Liver (tissue), 9 donors: ENCODE results near the gene HLA-C. TPM values are rescaled to one million over a fixed set of nuclear protein-coding genes. Genes with fewer than 3 reads are reported as not detected.

ENCODE experiments used
- DNase-seq: peaks from one replicate; pipeline ENCODE4 v3.0.0-alpha.2; 2017; ENCODE audit warnings: low spot score
- H3K27ac ChIP-seq, 2 donors: one replicate each; pipeline ENCODE4 v1.7.0; 2013; ENCODE audit warnings: inconsistent platforms in 2 of 2, low read length in 2 of 2, control low read depth in 1 of 2, low read depth in 1 of 2, mild to moderate bottlenecking in 1 of 2
- H3K27me3 ChIP-seq, 4 donors: one replicate each; pipeline versions ENCODE4 v1.6.1 to v1.7.0; 2013; ENCODE audit warnings: low read length in 3 of 4, inconsistent platforms in 1 of 4, mild to moderate bottlenecking in 1 of 4, moderate library complexity in 1 of 4; ENCODE audit not compliant: control insufficient read depth in 4 of 4, insufficient read depth in 4 of 4
- H3K36me3 ChIP-seq, 4 donors: one replicate each; pipeline versions ENCODE4 v1.6.1 to v1.7.0; 2013; ENCODE audit warnings: low read length in 3 of 4, mild to moderate bottlenecking in 3 of 4, low read depth in 1 of 4, moderate library complexity in 1 of 4; ENCODE audit not compliant: control insufficient read depth in 4 of 4, insufficient read depth in 3 of 4
- H3K4me1 ChIP-seq, 4 donors: one replicate each; pipeline versions ENCODE4 v1.6.1 to v1.7.0; 2013; ENCODE audit warnings: low read length in 3 of 4, mild to moderate bottlenecking in 3 of 4, moderate library complexity in 1 of 4; ENCODE audit not compliant: control insufficient read depth in 4 of 4, insufficient read depth in 4 of 4
- H3K4me3 ChIP-seq, 3 donors: one replicate each; pipeline versions ENCODE4 v1.6.1 to v1.7.0; 2013; ENCODE audit warnings: low read length in 3 of 3, control low read depth in 1 of 3, low read depth in 1 of 3, mild to moderate bottlenecking in 1 of 3
- H3K9ac ChIP-seq, 2 donors: one replicate each; pipeline ENCODE4 v1.7.0; 2013; ENCODE audit warnings: low read length in 2 of 2, mild to moderate bottlenecking in 2 of 2, moderate library complexity in 2 of 2, control low read depth in 1 of 2, low read depth in 1 of 2
- H3K9me3 ChIP-seq, 4 donors: one replicate each; pipeline versions ENCODE4 v1.6.1 to v1.7.0; 2013; ENCODE audit warnings: low read length in 3 of 4; ENCODE audit not compliant: control insufficient read depth in 4 of 4
- ATF3 ChIP-seq: IDR thresholded peaks from 2 replicates; pipeline ENCODE4 v1.6.1; 2016; ENCODE audit warnings: antibody characterized with exemption
- CTCF ChIP-seq: fragments of 150-350 bp; IDR thresholded peaks from 2 replicates; pipeline ENCODE4 v1.5.1; 2017; ENCODE audit warnings: improper control_type of control experiment, low read depth, low read length; ENCODE audit not compliant: missing input control
- EGR1 ChIP-seq, 2 donors: IDR thresholded peaks; 2 replicates each; pipeline ENCODE4 v1.6.1; 2016 to 2018; ENCODE audit warnings: antibody characterized with exemption in 2 of 2, low read depth in 2 of 2
- FOXA1 ChIP-seq: IDR thresholded peaks from 2 replicates; pipeline ENCODE4 v1.6.1; 2016; ENCODE audit warnings: antibody characterized with exemption
- FOXA2 ChIP-seq: IDR thresholded peaks from 2 replicates; pipeline ENCODE4 v1.6.1; 2016; ENCODE audit warnings: antibody characterized with exemption
- GABPA ChIP-seq, 2 donors: IDR thresholded peaks in 1 of 2; conservative IDR thresholded peaks in 1 of 2; 2 replicates each; pipeline ENCODE4 v1.6.1; 2016; ENCODE audit warnings: antibody characterized with exemption in 2 of 2, mild to moderate bottlenecking in 1 of 2, moderate library complexity in 1 of 2
- HNF4A ChIP-seq, 2 donors: conservative IDR thresholded peaks; 2 replicates each; pipeline ENCODE4 v1.6.1; 2016; ENCODE audit warnings: antibody characterized with exemption in 2 of 2, mild to moderate bottlenecking in 2 of 2
- HNF4G ChIP-seq: IDR thresholded peaks from 2 replicates; pipeline ENCODE4 v1.6.1; 2016; ENCODE audit warnings: antibody characterized with exemption
- JUND ChIP-seq, 2 donors: IDR thresholded peaks; 2 replicates each; pipeline ENCODE4 v1.6.1; 2016; ENCODE audit warnings: antibody characterized with exemption in 2 of 2
- MAX ChIP-seq: IDR thresholded peaks from 2 replicates; pipeline ENCODE4 v1.6.1; 2016; ENCODE audit warnings: antibody characterized with exemption
- NR2F2 ChIP-seq: IDR thresholded peaks from 2 replicates; pipeline ENCODE4 v1.6.1; 2016; ENCODE audit warnings: antibody characterized with exemption
- RAD21 ChIP-seq, 2 donors: IDR thresholded peaks; 2 replicates each; pipeline ENCODE4 v1.6.1; 2016; ENCODE audit warnings: antibody characterized with exemption in 2 of 2, mild to moderate bottlenecking in 2 of 2
- REST ChIP-seq: IDR thresholded peaks from 2 replicates; pipeline ENCODE4 v1.6.1; 2016; ENCODE audit warnings: antibody characterized with exemption, mild to moderate bottlenecking
- RXRA ChIP-seq, 2 donors: IDR thresholded peaks; 2 replicates each; pipeline ENCODE4 v1.6.1; 2017 to 2018; ENCODE audit warnings: antibody characterized with exemption in 2 of 2, mild to moderate bottlenecking in 1 of 2
- SP1 ChIP-seq: IDR thresholded peaks from 2 replicates; pipeline ENCODE4 v1.6.1; 2018; ENCODE audit warnings: antibody characterized with exemption, mild to moderate bottlenecking
- TAF1 ChIP-seq: conservative IDR thresholded peaks from 2 replicates; pipeline ENCODE4 v1.6.1; 2016; ENCODE audit warnings: antibody characterized with exemption, mild to moderate bottlenecking
- YY1 ChIP-seq: IDR thresholded peaks from 2 replicates; pipeline ENCODE4 v1.6.1; 2016; ENCODE audit warnings: antibody characterized with exemption, mild to moderate bottlenecking
- ZBTB33 ChIP-seq: IDR thresholded peaks from 2 replicates; pipeline ENCODE4 v1.6.1; 2016; ENCODE audit warnings: antibody characterized with exemption
- WGBS: extraction: QIAGEN DNeasy Blood & Tissue Kit; methylation state at CpG from one replicate; pipeline ENCODE4 v1.1.7; 2013; 5-methylcytosine and 5-hydroxymethylcytosine counted together
- polyA plus RNA-seq, 2 donors: library from polyadenylated mRNA; stranded (reverse) in 1 of 2; unstranded in 1 of 2; fragments of 200-250 nt in 1 of 2; fragments of >200 nt in 1 of 2; fragmentation: Nextera tagmentation in 1 of 2; extraction: Ambion mirVana in 1 of 2; gene quantifications; one replicate each; pipeline versions ENCODE4 v1.2.1 to v1.2.3, GENCODE V29; 2013 to 2015
- total RNA-seq, 2 donors: library from RNA; depleted of rRNA; stranded (reverse); fragments of >200 nt; gene quantifications; one replicate each; pipeline ENCODE4 v1.2.3, GENCODE V29; 2014
- donor health status: healthy.
- donor health status: healthy.
- donor health status: healthy.
- donor health status: healthy.
- donor health status: healthy.

Gene HLA-C
- total and polyA plus RNA-seq, 4 donors = 232 to 317 (median 270) TPM

GRCh38 chr6:31317036-31317435 lies 45.1 kb upstream of the HLA-C start:
- no peaks in the 10 kb centered on the region for H3K36me3 ChIP-seq
- no peak overlapping the region for H3K9ac ChIP-seq
- H3K4me1 ChIP-seq = no peaks in the 10 kb centered on the region
- WGBS = 38% methylated on average over 2 of the region's 2 CpGs
- DNase-seq = no peak
- TF ChIP-seq HNF4G (no peak), JUND (IDR thresholded peaks at IDR 0.05) (no peak), FOXA1 (no peak), ZBTB33 (no peak), GABPA (IDR thresholded peaks at IDR 0.05 in 1 of 2, conservative IDR thresholded peaks at IDR 0.05 in 1 of 2) (no peak), MAX (no peak), RAD21 (IDR thresholded peaks at IDR 0.05) (no peak), RXRA (IDR thresholded peaks at IDR 0.05) (no peak), TAF1 (no peak), REST (no peak), EGR1 (IDR thresholded peaks at IDR 0.05; ENCODE audit: low read depth in 2 of 2) (no peak), SP1 (no peak), NR2F2 (no peak), CTCF (no peak), ATF3 (no peak), FOXA2 (no peak), HNF4A (conservative IDR thresholded peaks at IDR 0.05) (no peak), YY1 (no peak)
- no peak overlapping the region for H3K4me3 ChIP-seq
- no peaks in the 10 kb centered on the region for H3K9me3 ChIP-seq
- H3K27ac ChIP-seq = no peak overlapping the region
- no peaks in the 10 kb centered on the region for H3K27me3 ChIP-seq
